ENCODE data around the gene CELA3A.
A peak's percentile ranks its signal among the peaks of the same experiment; 100 is the strongest.

Gene CELA3A

GRCh38 chr1:22001409-22001808 is at the start of gene CELA3A:
Gene CELA3A, plus strand, starts transcription at chr1:22001657. Its CDS starts 18 bp downstream, at chr1:22001675.
- Mint-ChIP-seq H3K27ac (no peak within 1 kb of the TSS), H3K27me3 (ENCODE audit: low read depth) (peaks cover 7% of the 10 kb centered on the region), H3K4me1 (no peaks in the 10 kb centered on the region), H3K9me3 (no peaks in the 10 kb centered on the region), H3K4me3 (no peak within 1 kb of the TSS), H3K36me3 (ENCODE audit: low read depth) (no peaks in the 10 kb centered on the region)
- no peak for TF ChIP-seq CTCF (IDR thresholded peaks at IDR 0.05; ENCODE audit: unreplicated experiment in 3 of 3)

- H3K27me3 Mint-ChIP-seq (ENCODE audit: low read depth) = no peaks in the 10 kb centered on the region
- peak overlapping the region in 1 of 3 experiments; percentile 17 for H3K4me3 Mint-ChIP-seq
- no peak for TF ChIP-seq CTCF (IDR thresholded peaks at IDR 0.05; ENCODE audit: unreplicated experiment in 3 of 3)
- no peaks in the 10 kb centered on the region for H3K9me3 Mint-ChIP-seq
- peak overlapping the region; percentile 39 to 88 (median 74) for H3K27ac Mint-ChIP-seq
- peaks cover 53% of the 10 kb centered on the region for H3K4me1 Mint-ChIP-seq
- H3K36me3 Mint-ChIP-seq (ENCODE audit: low read depth) = no peaks in the 10 kb centered on the region
Measured at GRCh38 chr1:21952786-21953520, 48.5 kb upstream of the CELA3A start.

GRCh38 chr1:21955058-21955457 is 46.4 kb upstream of the CELA3A start:
- H3K27ac Mint-ChIP-seq = peak overlapping the region in 1 of 3 experiments; percentile 82
- H3K27me3 Mint-ChIP-seq (ENCODE audit: low read depth) = no peaks in the 10 kb centered on the region
- H3K9me3 Mint-ChIP-seq = no peaks in the 10 kb centered on the region
- H3K36me3 Mint-ChIP-seq (ENCODE audit: low read depth) = no peaks in the 10 kb centered on the region
- no peak for TF ChIP-seq CTCF (IDR thresholded peaks at IDR 0.05; ENCODE audit: unreplicated experiment in 3 of 3)
- H3K4me1 Mint-ChIP-seq = peaks cover 59% of the 10 kb centered on the region
- no peak overlapping the region for H3K4me3 Mint-ChIP-seq

- Mint-ChIP-seq H3K4me3 (no peak overlapping the region), H3K9me3 (no peaks in the 10 kb centered on the region), H3K36me3 (ENCODE audit: low read depth) (no peaks in the 10 kb centered on the region), H3K27ac (no peak overlapping the region), H3K4me1 (peaks cover 55% of the 10 kb centered on the region), H3K27me3 (ENCODE audit: low read depth) (no peaks in the 10 kb centered on the region)
- no peak for TF ChIP-seq CTCF (IDR thresholded peaks at IDR 0.05; ENCODE audit: unreplicated experiment in 3 of 3)
Measured at GRCh38 chr1:21955501-21956281, 45.8 kb upstream of the CELA3A start.

- Mint-ChIP-seq H3K27me3 (ENCODE audit: low read depth) (no peaks in the 10 kb centered on the region), H3K36me3 (ENCODE audit: low read depth) (no peaks in the 10 kb centered on the region), H3K4me1 (peaks cover 48% of the 10 kb centered on the region), H3K9me3 (no peaks in the 10 kb centered on the region), H3K27ac (peak overlapping the region; percentile 44 to 66 (median 45)), H3K4me3 (no peak overlapping the region)
- TF ChIP-seq CTCF (IDR thresholded peaks at IDR 0.05; ENCODE audit: unreplicated experiment in 3 of 3) = no peak
Measured at GRCh38 chr1:21956720-21957552, 44.5 kb upstream of the CELA3A start.

Data from nephron (organoid).